HepG2 (cell line): ENCODE results near the gene NTM. TPM values are rescaled to one million over a fixed set of nuclear protein-coding genes. Genes with fewer than 3 reads are reported as not detected.

Experiments
- HNRNPH1 ChIP-seq: fragments of 200-400 bp; formaldehyde crosslinking; optimal IDR thresholded peaks from 2 replicates; pipeline ENCODE3; 2017; ENCODE audit warnings: mild to moderate bottlenecking, low read depth, low read length
- MIER3 ChIP-seq: IDR thresholded peaks from 2 replicates; pipeline ENCODE4 v1.6.1; 2016; ENCODE audit warnings: missing compliant biosample characterization, borderline replicate concordance
- MTA1 ChIP-seq: sonication (generic); formaldehyde crosslinking; IDR thresholded peaks from 2 replicates; pipeline ENCODE4 v1.4.0; 2020; ENCODE audit warnings: missing genetic modification reagents, mild to moderate bottlenecking, borderline replicate concordance
- NR2F2 ChIP-seq: IDR thresholded peaks from 2 replicates; pipeline ENCODE4 v1.6.1; 2012; ENCODE audit warnings: low read depth, inconsistent platforms, borderline replicate concordance
- SP2 ChIP-seq: sonication (generic); formaldehyde crosslinking; IDR thresholded peaks from 2 replicates; pipeline ENCODE4 v1.5.1; 2020; ENCODE audit warnings: mild to moderate bottlenecking, missing genetic modification reagents
- ZFY ChIP-seq: sonication (generic); formaldehyde crosslinking; IDR thresholded peaks from 2 replicates; pipeline ENCODE4 v1.4.0; 2020; ENCODE audit warnings: missing genetic modification reagents
- ZNF274 ChIP-seq: sonication (generic); formaldehyde crosslinking; IDR thresholded peaks from 2 replicates; pipeline ENCODE4 v1.5.1; 2020; ENCODE audit warnings: mild to moderate bottlenecking, missing genetic modification reagents
- ZNF343 ChIP-seq: sonication (generic); formaldehyde crosslinking; IDR thresholded peaks from 2 replicates; pipeline ENCODE4 v1.4.0; 2020; ENCODE audit warnings: mild to moderate bottlenecking, missing genetic modification reagents
- ZNF432 ChIP-seq: sonication (generic); formaldehyde crosslinking; IDR thresholded peaks from 2 replicates; pipeline ENCODE4 v1.5.0; 2020; ENCODE audit warnings: missing genetic modification reagents, mild to moderate bottlenecking, borderline replicate concordance
- ZNF446 ChIP-seq: sonication (generic); formaldehyde crosslinking; IDR thresholded peaks from 2 replicates; pipeline ENCODE4 v1.5.0; 2020; ENCODE audit warnings: mild to moderate bottlenecking, missing genetic modification reagents
- polyA plus RNA-seq, 8 experiments: library from polyadenylated mRNA; depleted of rRNA in 3 of 8; stranded (reverse) in 7 of 8; unstranded in 1 of 8; fragments of >200 nt; fragmentation: Illumina TruSeq in 4 of 8; extraction: Trizol in 4 of 8; gene quantifications; 2 replicates each; pipeline versions ENCODE4 v1.2.1 to v1.2.3, GENCODE V29; 2011 to 2016; ENCODE audit warnings: low read depth in 4 of 8, missing spikeins in 1 of 8, mixed read lengths in 1 of 8; ENCODE audit not compliant: insufficient read depth in 1 of 8
- total RNA-seq, 5 experiments: library from RNA; depleted of rRNA; stranded (reverse); fragments of >200 nt; fragmentation: Illumina TruSeq; extraction: Trizol; gene quantifications; 2 replicates each; pipeline ENCODE4 v1.2.3, GENCODE V29; 2016; ENCODE audit warnings: low read depth in 1 of 5
- TF ChIP-seq, protein P1 (sequence below): sonication (generic); formaldehyde crosslinking; IDR thresholded peaks from 2 replicates; pipeline ENCODE4 v1.5.0; 2020; ENCODE audit warnings: mild to moderate bottlenecking, missing genetic modification reagents, borderline replicate concordance
- TF ChIP-seq, protein P2 (sequence below): IDR thresholded peaks from 2 replicates; pipeline ENCODE4 v1.4.0; 2020; ENCODE audit warnings: mild to moderate bottlenecking, missing genetic modification reagents

Gene NTM
- total and polyA plus RNA-seq, 2 of the 13 experiments (the other 11 are each of a cell fraction or from before 2014, with no cell fraction given): not detected

DNA sequence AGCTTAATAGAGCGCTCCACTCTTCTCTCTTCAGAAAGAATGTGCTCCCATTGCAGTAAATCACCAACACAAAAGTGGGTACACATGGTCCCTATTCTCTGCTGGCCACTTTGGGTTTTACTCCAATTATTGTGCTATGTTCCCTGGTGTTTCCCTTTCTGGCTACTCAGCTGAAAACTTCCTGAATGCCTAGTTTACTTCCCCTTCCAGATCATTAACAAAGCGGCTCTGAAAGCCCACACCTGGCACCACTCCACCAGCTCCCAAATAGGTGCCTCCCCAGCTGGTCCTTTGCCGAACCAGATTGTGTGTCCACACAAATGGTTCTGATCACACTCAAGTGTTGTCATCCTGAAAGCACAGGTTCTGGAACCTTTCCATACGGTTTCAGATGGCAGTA lies 443.7 kb downstream of the NTM start (continued):
- TF ChIP-seq, protein P1, sequence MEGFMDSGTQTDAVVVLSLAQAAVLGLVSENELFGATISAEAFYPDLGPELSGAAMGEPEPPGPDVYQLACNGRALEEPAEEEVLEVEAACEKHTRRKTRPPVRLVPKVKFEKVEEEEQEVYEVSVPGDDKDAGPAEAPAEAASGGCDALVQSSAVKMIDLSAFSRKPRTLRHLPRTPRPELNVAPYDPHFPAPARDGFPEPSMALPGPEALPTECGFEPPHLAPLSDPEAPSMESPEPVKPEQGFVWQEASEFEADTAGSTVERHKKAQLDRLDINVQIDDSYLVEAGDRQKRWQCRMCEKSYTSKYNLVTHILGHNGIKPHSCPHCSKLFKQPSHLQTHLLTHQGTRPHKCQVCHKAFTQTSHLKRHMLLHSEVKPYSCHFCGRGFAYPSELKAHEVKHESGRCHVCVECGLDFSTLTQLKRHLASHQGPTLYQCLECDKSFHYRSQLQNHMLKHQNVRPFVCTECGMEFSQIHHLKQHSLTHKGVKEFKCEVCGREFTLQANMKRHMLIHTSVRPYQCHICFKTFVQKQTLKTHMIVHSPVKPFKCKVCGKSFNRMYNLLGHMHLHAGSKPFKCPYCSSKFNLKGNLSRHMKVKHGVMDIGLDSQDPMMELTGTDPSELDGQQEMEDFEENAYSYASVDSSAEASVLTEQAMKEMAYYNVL (CRISPR knock-in tag): no peak
- TF ChIP-seq ZFY (CRISPR knock-in tag): no peak
- TF ChIP-seq, protein P2, sequence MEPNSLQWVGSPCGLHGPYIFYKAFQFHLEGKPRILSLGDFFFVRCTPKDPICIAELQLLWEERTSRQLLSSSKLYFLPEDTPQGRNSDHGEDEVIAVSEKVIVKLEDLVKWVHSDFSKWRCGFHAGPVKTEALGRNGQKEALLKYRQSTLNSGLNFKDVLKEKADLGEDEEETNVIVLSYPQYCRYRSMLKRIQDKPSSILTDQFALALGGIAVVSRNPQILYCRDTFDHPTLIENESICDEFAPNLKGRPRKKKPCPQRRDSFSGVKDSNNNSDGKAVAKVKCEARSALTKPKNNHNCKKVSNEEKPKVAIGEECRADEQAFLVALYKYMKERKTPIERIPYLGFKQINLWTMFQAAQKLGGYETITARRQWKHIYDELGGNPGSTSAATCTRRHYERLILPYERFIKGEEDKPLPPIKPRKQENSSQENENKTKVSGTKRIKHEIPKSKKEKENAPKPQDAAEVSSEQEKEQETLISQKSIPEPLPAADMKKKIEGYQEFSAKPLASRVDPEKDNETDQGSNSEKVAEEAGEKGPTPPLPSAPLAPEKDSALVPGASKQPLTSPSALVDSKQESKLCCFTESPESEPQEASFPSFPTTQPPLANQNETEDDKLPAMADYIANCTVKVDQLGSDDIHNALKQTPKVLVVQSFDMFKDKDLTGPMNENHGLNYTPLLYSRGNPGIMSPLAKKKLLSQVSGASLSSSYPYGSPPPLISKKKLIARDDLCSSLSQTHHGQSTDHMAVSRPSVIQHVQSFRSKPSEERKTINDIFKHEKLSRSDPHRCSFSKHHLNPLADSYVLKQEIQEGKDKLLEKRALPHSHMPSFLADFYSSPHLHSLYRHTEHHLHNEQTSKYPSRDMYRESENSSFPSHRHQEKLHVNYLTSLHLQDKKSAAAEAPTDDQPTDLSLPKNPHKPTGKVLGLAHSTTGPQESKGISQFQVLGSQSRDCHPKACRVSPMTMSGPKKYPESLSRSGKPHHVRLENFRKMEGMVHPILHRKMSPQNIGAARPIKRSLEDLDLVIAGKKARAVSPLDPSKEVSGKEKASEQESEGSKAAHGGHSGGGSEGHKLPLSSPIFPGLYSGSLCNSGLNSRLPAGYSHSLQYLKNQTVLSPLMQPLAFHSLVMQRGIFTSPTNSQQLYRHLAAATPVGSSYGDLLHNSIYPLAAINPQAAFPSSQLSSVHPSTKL (CRISPR knock-in tag): no peak
- TF ChIP-seq HNRNPH1: no peak
- TF ChIP-seq ZNF446 (CRISPR knock-in tag): no peak
- no peak for TF ChIP-seq MIER3 (CRISPR knock-in tag)
- no peak for TF ChIP-seq ZNF274 (CRISPR knock-in tag)
- TF ChIP-seq MTA1 (CRISPR knock-in tag): no peak
- TF ChIP-seq ZNF343: no peak
- TF ChIP-seq SP2 (CRISPR knock-in tag): no peak
- no peak for TF ChIP-seq NR2F2
- no peak for TF ChIP-seq ZNF432
